Tibial nerve (tissue), 4 donors: ENCODE results near the gene FRY. TPM values are rescaled to one million over a fixed set of nuclear protein-coding genes. Genes with fewer than 3 reads are reported as not detected.

ENCODE experiments used
- DNase-seq, 2 donors: peaks; one replicate each; pipeline ENCODE4 v3.0.0-alpha.2; 2019; ENCODE audit warnings: low spot score in 2 of 2
- H3K27ac ChIP-seq, 4 donors: fragments of 200-600 bp; sonication (generic) in 3 of 4; one replicate each; pipeline ENCODE4 v1.5.1; 2017 to 2019; ENCODE audit warnings: mild to moderate bottlenecking in 1 of 4
- H3K27me3 ChIP-seq, 2 donors: fragments of 200-600 bp; sonication (generic) in 1 of 2; one replicate each; pipeline versions ENCODE4 v1.5.1 to v1.6.0; 2017 to 2019
- H3K36me3 ChIP-seq, 3 donors: fragments of 200-600 bp; sonication (generic); one replicate each; pipeline ENCODE4 v1.5.1; 2018 to 2019
- H3K4me1 ChIP-seq, 4 donors: fragments of 200-600 bp; sonication (generic) in 3 of 4; one replicate each; pipeline ENCODE4 v1.5.1; 2017 to 2019
- H3K4me3 ChIP-seq, 4 donors: fragments of 200-600 bp; sonication (generic) in 3 of 4; one replicate each; pipeline ENCODE4 v1.5.1; 2017 to 2019; ENCODE audit warnings: mild to moderate bottlenecking in 1 of 4, moderate library complexity in 1 of 4
- H3K9me3 ChIP-seq, 4 donors: fragments of 200-600 bp; sonication (generic) in 3 of 4; one replicate each; pipeline ENCODE4 v1.5.1; 2017 to 2019
- EP300 ChIP-seq, 2 donors: sonication (generic); formaldehyde crosslinking; IDR thresholded peaks; one replicate each; pipeline ENCODE4 v1.6.1; 2017; ENCODE audit warnings: antibody characterized with exemption in 2 of 2, mild to moderate bottlenecking in 1 of 2
- POLR2A ChIP-seq, 2 donors: fragments of 450-650 bp; IDR thresholded peaks; one replicate each; pipeline ENCODE4 v1.6.1; 2017; ENCODE audit warnings: antibody characterized with exemption in 2 of 2, mild to moderate bottlenecking in 2 of 2, moderate library complexity in 2 of 2
- WGBS, 2 donors: methylation state at CpG; one replicate each; pipeline ENCODE4 v1.1.5; 2018; 5-methylcytosine and 5-hydroxymethylcytosine counted together
- total RNA-seq, 4 donors: library from RNA; depleted of rRNA; stranded (reverse); fragments of >200 nt; gene quantifications; one replicate each; pipeline ENCODE4 v1.1.0, GENCODE V29; 2016
- TF ChIP-seq, protein P1 (sequence below), 5 experiments: fragments of 200-600 bp in 3 of 5; fragments of 450-650 bp in 2 of 5; sonication (generic) in 3 of 5; IDR thresholded peaks; one replicate each; pipeline ENCODE4 v1.5.1; 2016 to 2019; ENCODE audit warnings: antibody characterized with exemption in 5 of 5, mild to moderate bottlenecking in 3 of 5, moderate library complexity in 2 of 5

FRY gene
- total RNA-seq, 4 donors from 2014 or later, result 48.9 to 94.6 (median 75.8) TPM

DNA sequence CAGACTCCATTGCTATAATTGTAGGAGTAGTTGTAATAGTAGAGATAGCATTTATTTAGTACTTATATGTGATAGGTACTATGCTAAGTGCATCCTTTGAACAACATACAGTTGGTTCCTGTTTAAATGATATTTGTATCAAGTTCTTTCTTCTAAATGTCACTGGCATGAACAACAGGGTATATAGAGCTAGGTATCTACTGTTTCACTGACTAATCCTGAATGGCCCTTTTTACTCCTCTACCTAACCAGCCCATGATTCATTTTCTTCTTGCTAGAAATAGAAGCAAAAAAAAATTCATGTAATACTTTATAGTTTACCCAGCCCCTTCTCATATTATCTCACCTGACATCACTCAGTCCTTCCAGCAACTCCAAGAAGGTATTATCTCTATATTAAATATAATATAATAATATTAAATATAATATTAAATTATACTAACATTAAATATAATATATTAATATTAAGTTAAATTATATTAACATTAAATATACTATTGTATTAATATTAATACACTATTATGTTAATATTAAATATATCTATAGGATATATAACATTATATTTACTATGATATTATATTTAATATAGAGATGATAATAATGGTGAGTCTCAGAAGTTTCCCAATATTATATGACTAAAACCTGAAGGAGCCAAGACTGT, 74.2 kb downstream of the FRY start:
- no peak for TF ChIP-seq EP300 (IDR thresholded peaks at IDR 0.05)
- TF ChIP-seq, protein P1, sequence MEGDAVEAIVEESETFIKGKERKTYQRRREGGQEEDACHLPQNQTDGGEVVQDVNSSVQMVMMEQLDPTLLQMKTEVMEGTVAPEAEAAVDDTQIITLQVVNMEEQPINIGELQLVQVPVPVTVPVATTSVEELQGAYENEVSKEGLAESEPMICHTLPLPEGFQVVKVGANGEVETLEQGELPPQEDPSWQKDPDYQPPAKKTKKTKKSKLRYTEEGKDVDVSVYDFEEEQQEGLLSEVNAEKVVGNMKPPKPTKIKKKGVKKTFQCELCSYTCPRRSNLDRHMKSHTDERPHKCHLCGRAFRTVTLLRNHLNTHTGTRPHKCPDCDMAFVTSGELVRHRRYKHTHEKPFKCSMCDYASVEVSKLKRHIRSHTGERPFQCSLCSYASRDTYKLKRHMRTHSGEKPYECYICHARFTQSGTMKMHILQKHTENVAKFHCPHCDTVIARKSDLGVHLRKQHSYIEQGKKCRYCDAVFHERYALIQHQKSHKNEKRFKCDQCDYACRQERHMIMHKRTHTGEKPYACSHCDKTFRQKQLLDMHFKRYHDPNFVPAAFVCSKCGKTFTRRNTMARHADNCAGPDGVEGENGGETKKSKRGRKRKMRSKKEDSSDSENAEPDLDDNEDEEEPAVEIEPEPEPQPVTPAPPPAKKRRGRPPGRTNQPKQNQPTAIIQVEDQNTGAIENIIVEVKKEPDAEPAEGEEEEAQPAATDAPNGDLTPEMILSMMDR (IDR thresholded peaks at IDR 0.05), result no peak
- Histone ChIP-seq H3K4me3 (no peak overlapping the region), H3K4me1 (no peaks in the 10 kb centered on the region), H3K27ac (no peak overlapping the region), H3K9me3 (no peaks in the 10 kb centered on the region), H3K27me3 (no peaks in the 10 kb centered on the region), H3K36me3 (peaks cover 0 to 29% (median 0%) of the 10 kb centered on the region in 3 donors)
- no peak for DNase-seq

DNA sequence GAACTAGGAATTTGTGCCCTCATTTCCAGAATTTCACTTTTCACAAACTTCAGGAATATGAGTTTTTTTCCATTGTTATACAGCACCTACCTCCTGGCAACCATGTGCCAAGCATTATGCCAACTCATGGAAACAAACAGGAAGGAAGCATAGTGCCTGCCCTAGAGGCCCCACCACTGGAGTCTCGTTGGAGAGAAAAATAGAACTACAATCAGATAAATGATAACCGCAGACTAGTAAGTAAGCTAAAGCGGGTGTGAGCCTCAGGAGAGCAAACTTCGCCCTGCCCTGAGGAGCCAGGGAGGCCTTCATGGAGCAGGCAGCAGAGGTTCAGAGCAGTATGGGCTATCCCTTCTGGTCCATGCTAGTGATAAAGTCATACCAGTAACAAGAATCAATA, 75.9 kb downstream of the FRY start:
- no peak overlapping the region for H3K27ac ChIP-seq
- H3K9me3 ChIP-seq, result no peaks in the 10 kb centered on the region
- H3K4me3 ChIP-seq, result no peak overlapping the region
- peaks cover 0 to 24% (median 0%) of the 10 kb centered on the region in 3 donors for H3K36me3 ChIP-seq
- no peak for TF ChIP-seq EP300 (IDR thresholded peaks at IDR 0.05)
- TF ChIP-seq, protein P1 (IDR thresholded peaks at IDR 0.05), result no peak
- TF ChIP-seq POLR2A (IDR thresholded peaks at IDR 0.05), result no peak
- H3K27me3 ChIP-seq, result no peaks in the 10 kb centered on the region
- 68 to 69% methylated on average over 4 of the region's 4 CpGs for WGBS, 2 donors
- DNase-seq, result no peak
- no peaks in the 10 kb centered on the region for H3K4me1 ChIP-seq

DNA sequence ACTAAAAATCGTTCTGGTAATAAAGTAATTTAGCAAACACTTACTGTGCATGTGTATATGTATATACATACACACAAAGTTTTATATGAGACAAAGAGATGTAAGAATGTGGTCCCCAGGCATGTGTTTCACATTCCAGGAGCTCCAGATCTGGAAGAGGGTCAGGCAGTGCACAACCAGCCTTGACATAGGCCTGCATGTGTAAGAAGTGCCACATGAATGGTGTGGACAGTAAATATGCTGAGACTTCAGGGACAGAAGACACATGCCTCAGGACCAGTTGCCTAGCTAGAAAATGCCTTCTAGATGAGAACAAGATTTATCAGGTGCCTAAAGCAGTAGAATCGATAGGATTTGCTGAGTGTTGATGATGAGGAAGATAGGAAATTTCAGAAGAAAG, 76.4 kb downstream of the FRY start:
- H3K27ac ChIP-seq, result no peak overlapping the region
- H3K36me3 ChIP-seq, result peaks cover 0 to 19% (median 0%) of the 10 kb centered on the region in 3 donors
- DNase-seq, result no peak
- TF ChIP-seq, protein P1 (IDR thresholded peaks at IDR 0.05), result no peak
- TF ChIP-seq POLR2A (IDR thresholded peaks at IDR 0.05) (no peak), EP300 (IDR thresholded peaks at IDR 0.05) (no peak)
- no peak overlapping the region for H3K4me3 ChIP-seq
- WGBS, 2 donors, result 73 to 81% methylated on average over 2 of the region's 2 CpGs
- H3K4me1 ChIP-seq, result peaks cover 0 to under 1% (median 0%) of the 10 kb centered on the region in 4 donors
- no peaks in the 10 kb centered on the region for H3K9me3 ChIP-seq
- H3K27me3 ChIP-seq, result no peaks in the 10 kb centered on the region

DNA sequence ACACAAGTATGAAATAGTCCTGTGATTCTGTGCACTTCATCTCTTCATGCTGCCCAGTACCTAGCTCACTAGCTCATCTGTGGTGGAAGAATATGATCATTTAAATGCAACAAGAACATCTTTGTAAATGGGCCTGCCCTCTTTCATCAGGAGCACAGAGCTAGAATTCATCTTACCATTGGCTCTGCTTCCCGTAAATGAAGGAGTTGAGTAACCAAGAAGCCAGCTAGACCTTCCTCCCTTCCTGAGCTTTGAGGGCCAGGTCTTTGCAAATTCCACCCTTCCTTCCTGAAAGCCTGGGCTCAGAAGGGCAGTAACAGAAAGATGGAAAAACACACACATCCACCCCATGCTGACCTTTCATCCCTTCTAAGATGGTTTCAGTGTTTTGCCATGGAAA, 82.0 kb downstream of the FRY start:
- WGBS, 2 donors, result 50% methylated on average over 1 of the region's 1 CpG
- H3K36me3 ChIP-seq, result no peaks in the 10 kb centered on the region
- H3K27me3 ChIP-seq, result no peaks in the 10 kb centered on the region
- DNase-seq, result no peak
- no peak overlapping the region for H3K4me3 ChIP-seq
- peaks cover 0 to 13% (median 0%) of the 10 kb centered on the region in 4 donors for H3K4me1 ChIP-seq
- H3K27ac ChIP-seq, result no peak overlapping the region
- TF ChIP-seq EP300 (IDR thresholded peaks at IDR 0.05), result no peak
- TF ChIP-seq POLR2A (IDR thresholded peaks at IDR 0.05), result no peak
- TF ChIP-seq, protein P1 (IDR thresholded peaks at IDR 0.05), result no peak
- no peaks in the 10 kb centered on the region for H3K9me3 ChIP-seq

DNA sequence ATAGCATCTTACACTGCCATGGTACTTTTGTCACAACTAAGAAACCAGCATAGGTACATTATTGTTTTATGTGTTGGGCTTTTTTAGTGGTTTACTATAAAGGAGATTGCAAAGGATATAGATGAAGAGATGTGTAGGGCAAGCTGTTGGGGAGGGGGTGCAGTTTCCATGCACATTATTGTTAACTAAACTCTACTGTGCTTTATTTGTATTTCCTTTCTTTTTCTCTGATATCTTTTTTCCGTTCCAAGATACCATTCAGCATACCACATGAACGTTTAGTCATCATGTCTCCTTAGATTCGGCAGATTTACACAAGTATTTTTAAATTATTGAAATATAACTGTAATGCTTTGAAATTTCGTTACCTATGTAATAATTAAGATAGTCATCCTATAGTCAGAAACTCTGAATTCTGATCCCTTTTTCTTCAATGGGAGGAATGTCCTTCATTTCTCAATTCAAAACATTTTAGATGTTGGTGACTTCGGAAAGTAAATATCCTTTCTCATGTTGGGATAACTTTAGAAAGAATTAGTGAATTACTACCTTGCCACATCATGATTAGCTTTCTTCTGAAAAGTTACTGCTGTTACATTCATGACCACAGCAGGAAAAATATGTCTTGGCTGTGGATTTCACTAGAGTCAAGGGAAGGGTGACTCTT, 82.8 kb downstream of the FRY start:
- H3K9me3 ChIP-seq, result no peaks in the 10 kb centered on the region
- DNase-seq, result no peak
- H3K36me3 ChIP-seq, result no peaks in the 10 kb centered on the region
- no peak overlapping the region for H3K4me3 ChIP-seq
- peak overlapping the region in 1 of 4 donors; percentile 49 for H3K27ac ChIP-seq
- H3K27me3 ChIP-seq, result no peaks in the 10 kb centered on the region
- 78 to 79% methylated on average over 5 of the region's 5 CpGs for WGBS, 2 donors
- TF ChIP-seq EP300 (IDR thresholded peaks at IDR 0.05) (no peak), POLR2A (IDR thresholded peaks at IDR 0.05) (no peak)
- TF ChIP-seq, protein P1 (IDR thresholded peaks at IDR 0.05), result no peak
- H3K4me1 ChIP-seq, result peaks cover 0 to 13% (median 0%) of the 10 kb centered on the region in 4 donors
